Duodenal mucosa (tissue), 2 donors: ENCODE data around the gene COX8C.

Experiments used
- H3K27ac ChIP-seq: one replicate; pipeline ENCODE4 v1.7.0; 2013; ENCODE audit warnings: low read depth, low read length
- H3K27me3 ChIP-seq, 2 donors: one replicate each; pipeline ENCODE4 v1.7.0; 2013; ENCODE audit warnings: low read length in 2 of 2, control low read depth in 1 of 2; ENCODE audit not compliant: insufficient read depth in 2 of 2, control insufficient read depth in 1 of 2
- H3K36me3 ChIP-seq, 2 donors: one replicate each; pipeline ENCODE4 v1.7.0; 2013; ENCODE audit warnings: low read length in 2 of 2, control low read depth in 1 of 2; ENCODE audit not compliant: insufficient read depth in 2 of 2, control insufficient read depth in 1 of 2
- H3K4me1 ChIP-seq, 2 donors: one replicate each; pipeline ENCODE4 v1.7.0; 2013; ENCODE audit warnings: low read length in 2 of 2, control low read depth in 1 of 2; ENCODE audit not compliant: insufficient read depth in 2 of 2, control insufficient read depth in 1 of 2
- H3K4me3 ChIP-seq, 2 donors: one replicate each; pipeline ENCODE4 v1.7.0; 2013; ENCODE audit warnings: low read length in 2 of 2, low read depth in 1 of 2
- H3K9ac ChIP-seq, 2 donors: one replicate each; pipeline ENCODE4 v1.7.0; 2013; ENCODE audit warnings: low read length in 2 of 2, low read depth in 1 of 2
- H3K9me3 ChIP-seq, 2 donors: one replicate each; pipeline ENCODE4 v1.7.0; 2013; ENCODE audit warnings: low read length in 2 of 2, control low read depth in 1 of 2; ENCODE audit not compliant: control insufficient read depth in 1 of 2

COX8C gene

GRCh38 chr14:93308686-93309345, 38.2 kb upstream of the COX8C start:
- Histone ChIP-seq H3K27me3 (no peaks in the 10 kb centered on the region), H3K4me1 (peaks cover 14 to 25% of the 10 kb centered on the region in 2 donors), H3K9me3 (no peaks in the 10 kb centered on the region), H3K4me3 (no peak overlapping the region), H3K9ac (no peak overlapping the region), H3K27ac (no peak overlapping the region), H3K36me3 (no peaks in the 10 kb centered on the region)

- Histone ChIP-seq H3K9ac (no peak overlapping the region), H3K36me3 (no peaks in the 10 kb centered on the region), H3K27ac (no peak overlapping the region), H3K9me3 (no peaks in the 10 kb centered on the region), H3K27me3 (no peaks in the 10 kb centered on the region), H3K4me3 (no peak overlapping the region), H3K4me1 (peaks cover 14 to 22% of the 10 kb centered on the region in 2 donors)
Measured at GRCh38 chr14:93309427-93309966, 37.5 kb upstream of the COX8C start.

GRCh38 chr14:93311082-93311481, 35.9 kb upstream of the COX8C start:
- Histone ChIP-seq H3K4me1 (peaks cover 6 to 12% of the 10 kb centered on the region in 2 donors), H3K36me3 (no peaks in the 10 kb centered on the region), H3K4me3 (no peak overlapping the region), H3K9me3 (no peaks in the 10 kb centered on the region), H3K9ac (no peak overlapping the region), H3K27me3 (no peaks in the 10 kb centered on the region), H3K27ac (no peak overlapping the region)

GRCh38 chr14:93315575-93315974, 31.4 kb upstream of the COX8C start:
- H3K27ac ChIP-seq: no peak overlapping the region
- peaks cover 10 to 36% of the 10 kb centered on the region in 2 donors for H3K4me1 ChIP-seq
- H3K9ac ChIP-seq: no peak overlapping the region
- no peaks in the 10 kb centered on the region for H3K27me3 ChIP-seq
- H3K9me3 ChIP-seq: no peaks in the 10 kb centered on the region
- no peaks in the 10 kb centered on the region for H3K36me3 ChIP-seq
- no peak overlapping the region for H3K4me3 ChIP-seq

- peaks cover 10 to 35% of the 10 kb centered on the region in 2 donors for H3K4me1 ChIP-seq
- no peaks in the 10 kb centered on the region for H3K9me3 ChIP-seq
- H3K27me3 ChIP-seq: no peaks in the 10 kb centered on the region
- no peak overlapping the region for H3K9ac ChIP-seq
- no peak overlapping the region for H3K27ac ChIP-seq
- no peak overlapping the region for H3K4me3 ChIP-seq
- H3K36me3 ChIP-seq: no peaks in the 10 kb centered on the region
Measured at GRCh38 chr14:93316716-93317115, 30.3 kb upstream of the COX8C start.

GRCh38 chr14:93317210-93317874, 29.6 kb upstream of the COX8C start:
- Histone ChIP-seq H3K27me3 (no peaks in the 10 kb centered on the region), H3K9ac (peak overlapping the region in 1 of 2 donors; percentile 13), H3K4me1 (peaks cover 10 to 35% of the 10 kb centered on the region in 2 donors), H3K9me3 (no peaks in the 10 kb centered on the region), H3K4me3 (peak overlapping the region; percentile 14 to 31), H3K36me3 (no peaks in the 10 kb centered on the region), H3K27ac (no peak overlapping the region)

- Histone ChIP-seq H3K9me3 (no peaks in the 10 kb centered on the region), H3K27ac (no peak overlapping the region), H3K4me3 (peak overlapping the region; percentile 14 to 31), H3K27me3 (no peaks in the 10 kb centered on the region), H3K4me1 (peaks cover 10 to 35% of the 10 kb centered on the region in 2 donors), H3K36me3 (no peaks in the 10 kb centered on the region), H3K9ac (peak overlapping the region in 1 of 2 donors; percentile 13)
Measured at GRCh38 chr14:93317875-93318807, 28.8 kb upstream of the COX8C start.

- Histone ChIP-seq H3K9me3 (no peaks in the 10 kb centered on the region), H3K9ac (no peak overlapping the region), H3K36me3 (peaks cover 0 to 2% of the 10 kb centered on the region in 2 donors), H3K27ac (no peak overlapping the region), H3K4me1 (peaks cover 10 to 35% of the 10 kb centered on the region in 2 donors), H3K4me3 (no peak overlapping the region), H3K27me3 (no peaks in the 10 kb centered on the region)
Measured at GRCh38 chr14:93318927-93319326, 28.1 kb upstream of the COX8C start.

- no peak overlapping the region for H3K27ac ChIP-seq
- H3K36me3 ChIP-seq: peaks cover 0 to 4% of the 10 kb centered on the region in 2 donors
- H3K9ac ChIP-seq: no peak overlapping the region
- peaks cover 10 to 35% of the 10 kb centered on the region in 2 donors for H3K4me1 ChIP-seq
- H3K27me3 ChIP-seq: no peaks in the 10 kb centered on the region
- no peak overlapping the region for H3K4me3 ChIP-seq
- H3K9me3 ChIP-seq: no peaks in the 10 kb centered on the region
Measured at GRCh38 chr14:93319494-93319893, 27.5 kb upstream of the COX8C start.
